GM12878 (cell line): ENCODE measurements around the gene HHAT. TPM values are rescaled to one million over a fixed set of nuclear protein-coding genes. Genes with fewer than 3 reads are reported as not detected.

Source experiments
- CBFB ChIP-seq: IDR thresholded peaks from 2 replicates; pipeline ENCODE4 v1.6.1; 2016; ENCODE audit warnings: antibody characterized with exemption, low read depth
- CEBPZ ChIP-seq: fragments of 150-350 bp; IDR thresholded peaks from 2 replicates; pipeline ENCODE4 v1.6.1; 2016; ENCODE audit warnings: low read depth, low read length
- E2F4 ChIP-seq: IDR thresholded peaks from 2 replicates; pipeline ENCODE4 v1.6.1; 2012; ENCODE audit warnings: low read depth, low read length, improper control_type of control experiment
- HDGF ChIP-seq: fragments of 450-650 bp; IDR thresholded peaks from 2 replicates; pipeline ENCODE4 v1.6.1; 2016; ENCODE audit warnings: antibody characterized with exemption
- IKZF1 ChIP-seq: fragments of 450-650 bp; conservative IDR thresholded peaks from 2 replicates; pipeline ENCODE4 v1.6.1; 2017; ENCODE audit warnings: antibody characterized with exemption, mild to moderate bottlenecking
- MYB ChIP-seq: fragments of 150-350 bp; IDR thresholded peaks from 2 replicates; pipeline ENCODE4 v1.6.1; 2014; ENCODE audit warnings: mild to moderate bottlenecking, low read depth, low read length, borderline replicate concordance
- NR2F1 ChIP-seq: fragments of 450-650 bp; conservative IDR thresholded peaks from 2 replicates; pipeline ENCODE4 v1.6.1; 2017; ENCODE audit warnings: mild to moderate bottlenecking
- PAX5 ChIP-seq: IDR thresholded peaks from 2 replicates; pipeline ENCODE4 v1.6.1; 2011; ENCODE audit warnings: low read depth, low read length, borderline replicate concordance
- POU2F2 ChIP-seq: IDR thresholded peaks from 3 replicates; pipeline ENCODE4 v1.6.1; 2011; ENCODE audit warnings: low read depth, mild to moderate bottlenecking, low read length, borderline replicate concordance
- RAD21 ChIP-seq: IDR thresholded peaks from 2 replicates; pipeline ENCODE4 v1.6.1; 2011; ENCODE audit warnings: mild to moderate bottlenecking, low read depth, low read length, moderate library complexity; ENCODE audit not compliant: insufficient read depth
- RBBP5 ChIP-seq: fragments of 200-600 bp; sonication (generic); conservative IDR thresholded peaks from 2 replicates; pipeline ENCODE4 v1.6.1; 2016
- REST ChIP-seq: IDR thresholded peaks from 2 replicates; pipeline ENCODE4 v1.6.1; 2012; ENCODE audit warnings: mild to moderate bottlenecking, low read depth, low read length
- RUNX3 ChIP-seq: IDR thresholded peaks from 2 replicates; pipeline ENCODE4 v1.6.1; 2012; ENCODE audit warnings: low read length, inconsistent platforms
- SIN3A ChIP-seq: IDR thresholded peaks from 2 replicates; pipeline ENCODE4 v1.6.1; 2012; ENCODE audit warnings: low read depth, low read length, improper control_type of control experiment
- ZBTB4 ChIP-seq: fragments of 450-650 bp; formaldehyde crosslinking; IDR thresholded peaks from 2 replicates; pipeline ENCODE4 v1.4.0; 2022; ENCODE audit warnings: mild to moderate bottlenecking, moderate library complexity
- ZNF384 ChIP-seq: IDR thresholded peaks from 2 replicates; pipeline ENCODE4 v1.6.1; 2012; ENCODE audit warnings: low read depth, mild to moderate bottlenecking, low read length, improper control_type of control experiment, borderline replicate concordance
- polyA plus RNA-seq, 11 experiments: library from polyadenylated mRNA; depleted of rRNA in 4 of 11; unstranded in 6 of 11; stranded (reverse) in 5 of 11; fragments of >200 nt; fragmentation: Nextera tagmentation in 4 of 11; fragmentation: Illumina TruSeq in 1 of 11; extraction: Ambion mirVana in 4 of 11; extraction: Trizol in 1 of 11; gene quantifications; 1 replicate in 1 of 11; 2 replicates in 10 of 11; pipeline versions ENCODE4 v1.2.1 to v1.2.3, GENCODE V29; 2011 to 2016; ENCODE audit warnings: inconsistent platforms in 2 of 11, missing spikeins in 2 of 11, low read depth in 1 of 11
- total RNA-seq, 4 experiments: library from RNA; depleted of rRNA in 3 of 4; stranded (reverse); fragments of >200 nt in 3 of 4; fragmentation: Illumina TruSeq in 1 of 4; extraction: Trizol in 1 of 4; gene quantifications; 2 replicates each; pipeline versions ENCODE4 v1.2.1 to v1.2.3, GENCODE V29; 2013 to 2021

The HHAT gene
- total and polyA plus RNA-seq, 10 of the 15 experiments (the other 5 are each of a cell fraction or from before 2014, with no cell fraction given): 1.2 to 37.6 (median 2.6) TPM

- TF ChIP-seq CEBPZ (no peak), RAD21 (no peak), RUNX3 (peak; percentile 76), HDGF (no peak), SIN3A (no peak), MYB (no peak), IKZF1 (no peak), NR2F1 (no peak; the same call in 1 of the 2 replicates), ZBTB4 (no peak), E2F4 (no peak), POU2F2 (peak; percentile 53; the same call in 1 of the 3 replicates), REST (no peak), PAX5 (0 out of 2 replicates have a peak, but pooled peaks have one; percentile 28), CBFB (no peak), RBBP5 (no peak), ZNF384 (no peak)
Observed at GRCh38 chr1:210684466-210685294, 356.0 kb downstream of the HHAT start (continued).
